ENCODE results near the gene DPH3. TPM values are rescaled to one million over a fixed set of nuclear protein-coding genes. Genes with fewer than 3 reads are reported as not detected.
A peak's percentile ranks its signal among the peaks of the same experiment; 100 is the strongest.
"Not testable (repeated sequence)": the region's sequence is repeated elsewhere in the genome, so short reads cannot be mapped to it uniquely, and the experiment has no call there.

DPH3 gene
- total RNA-seq, 2 experiments from 2014 or later, result 7.3 to 19.0 TPM

DNA sequence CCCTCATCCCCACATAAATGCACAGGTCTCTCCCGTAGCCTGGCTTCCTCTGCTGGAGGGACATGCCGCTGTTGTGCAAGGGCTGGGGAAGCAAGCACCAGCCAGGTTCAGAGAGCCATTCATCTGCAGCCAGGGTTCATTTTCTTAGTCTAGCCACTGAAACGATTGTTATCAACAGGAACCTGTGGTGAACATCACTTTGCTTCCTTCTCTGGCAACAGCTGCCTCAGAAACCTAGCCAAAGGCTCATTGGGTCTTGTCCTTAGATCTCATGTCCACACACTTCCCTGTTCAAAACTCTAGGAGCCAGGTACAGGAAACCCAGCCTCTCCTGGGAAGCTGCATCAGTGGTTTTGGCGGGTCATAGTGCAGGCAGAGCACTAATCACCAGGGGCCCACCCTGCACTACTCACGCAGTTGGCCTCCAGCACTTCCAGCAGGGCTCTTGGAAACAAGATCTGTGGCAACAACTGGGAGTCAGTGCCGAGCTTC is 47.3 kb upstream of the DPH3 start:
- no peak overlapping the region for H3K27ac ChIP-seq (ENCODE audit: low read depth, low read length, poor library complexity, severe bottlenecking)
- H3K4me3 ChIP-seq (ENCODE audit: low read depth, low read length, poor library complexity, severe bottlenecking), result no peak overlapping the region
- peak; percentile 28 for DNase-seq (ENCODE audit: low spot score)
- H3K36me3 ChIP-seq (ENCODE audit: insufficient read depth, low read length), result peaks cover 88% of the 10 kb centered on the region
- H3K4me1 ChIP-seq (ENCODE audit: insufficient read depth, low read length, poor library complexity, severe bottlenecking), result peaks cover 5% of the 10 kb centered on the region
- POLR2A ChIA-PET, result no interaction called here
- no peak overlapping the region for H2AFZ ChIP-seq (ENCODE audit: low read length)
- H3K4me2 ChIP-seq (ENCODE audit: low read length), result no peak overlapping the region
- BruUV-seq (replicated peaks), result no TSS peak
- intact Hi-C loops (cut with micrococcal nuclease; ENCODE audit: unreplicated experiment), result no loop called here
- no peaks in the 10 kb centered on the region for H3K9me3 ChIP-seq (ENCODE audit: low read length)
- H3K9me2 ChIP-seq (ENCODE audit: insufficient read depth, low read length), result no peaks in the 10 kb centered on the region
- no peaks in the 10 kb centered on the region for H4K20me1 ChIP-seq (ENCODE audit: insufficient read depth, low read length)
- H3K79me2 ChIP-seq (ENCODE audit: insufficient read depth, low read depth, low read length), result no peaks in the 10 kb centered on the region
- CTCF ChIA-PET (ENCODE audit: unreplicated experiment), result no interaction called here
- TF ChIP-seq, protein P1, sequence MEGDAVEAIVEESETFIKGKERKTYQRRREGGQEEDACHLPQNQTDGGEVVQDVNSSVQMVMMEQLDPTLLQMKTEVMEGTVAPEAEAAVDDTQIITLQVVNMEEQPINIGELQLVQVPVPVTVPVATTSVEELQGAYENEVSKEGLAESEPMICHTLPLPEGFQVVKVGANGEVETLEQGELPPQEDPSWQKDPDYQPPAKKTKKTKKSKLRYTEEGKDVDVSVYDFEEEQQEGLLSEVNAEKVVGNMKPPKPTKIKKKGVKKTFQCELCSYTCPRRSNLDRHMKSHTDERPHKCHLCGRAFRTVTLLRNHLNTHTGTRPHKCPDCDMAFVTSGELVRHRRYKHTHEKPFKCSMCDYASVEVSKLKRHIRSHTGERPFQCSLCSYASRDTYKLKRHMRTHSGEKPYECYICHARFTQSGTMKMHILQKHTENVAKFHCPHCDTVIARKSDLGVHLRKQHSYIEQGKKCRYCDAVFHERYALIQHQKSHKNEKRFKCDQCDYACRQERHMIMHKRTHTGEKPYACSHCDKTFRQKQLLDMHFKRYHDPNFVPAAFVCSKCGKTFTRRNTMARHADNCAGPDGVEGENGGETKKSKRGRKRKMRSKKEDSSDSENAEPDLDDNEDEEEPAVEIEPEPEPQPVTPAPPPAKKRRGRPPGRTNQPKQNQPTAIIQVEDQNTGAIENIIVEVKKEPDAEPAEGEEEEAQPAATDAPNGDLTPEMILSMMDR (conservative IDR thresholded peaks at IDR 0.05; ENCODE audit: low read length), result no peak

DNA sequence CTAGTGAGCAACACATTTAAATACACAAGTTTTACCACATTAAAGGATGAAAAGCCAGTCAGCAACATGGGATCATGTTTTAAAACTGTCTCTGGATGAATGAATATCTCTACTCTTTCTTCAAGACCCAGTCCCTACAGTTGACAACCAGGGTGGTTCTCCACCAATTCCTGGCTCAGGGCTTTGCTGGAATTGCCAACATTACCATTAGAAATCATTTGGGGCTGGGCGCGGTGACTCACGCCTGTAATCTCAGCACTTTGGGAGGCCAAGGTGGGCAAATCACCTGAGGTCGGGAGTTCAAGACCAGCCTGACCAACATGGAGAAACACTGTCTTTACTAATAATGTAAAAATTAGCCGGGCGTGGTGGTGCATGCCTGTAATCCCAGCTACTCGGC is 45.7 kb upstream of the DPH3 start:
- H3K9me3 ChIP-seq (ENCODE audit: low read length); DNase-seq (ENCODE audit: low spot score); H3K4me3 ChIP-seq (ENCODE audit: low read depth, low read length, poor library complexity, severe bottlenecking); H3K79me2 ChIP-seq (ENCODE audit: insufficient read depth, low read depth, low read length); H4K20me1 ChIP-seq (ENCODE audit: insufficient read depth, low read length); H3K4me2 ChIP-seq (ENCODE audit: low read length); BruUV-seq (replicated peaks); CTCF ChIA-PET (ENCODE audit: unreplicated experiment); H3K9me2 ChIP-seq (ENCODE audit: insufficient read depth, low read length); H2AFZ ChIP-seq (ENCODE audit: low read length); H3K27ac ChIP-seq (ENCODE audit: low read depth, low read length, poor library complexity, severe bottlenecking); intact Hi-C loops (cut with micrococcal nuclease; ENCODE audit: unreplicated experiment); H3K4me1 ChIP-seq (ENCODE audit: insufficient read depth, low read length, poor library complexity, severe bottlenecking): not testable (repeated sequence)
- H3K36me3 ChIP-seq (ENCODE audit: insufficient read depth, low read length), result peaks cover 88% of the 10 kb centered on the region
- POLR2A ChIA-PET, result interaction anchor here (0.6 kb wide), 1 partner anchor 560 kb away, joined by 4 read pairs; no protein-coding TSS in a partner anchor

DNA sequence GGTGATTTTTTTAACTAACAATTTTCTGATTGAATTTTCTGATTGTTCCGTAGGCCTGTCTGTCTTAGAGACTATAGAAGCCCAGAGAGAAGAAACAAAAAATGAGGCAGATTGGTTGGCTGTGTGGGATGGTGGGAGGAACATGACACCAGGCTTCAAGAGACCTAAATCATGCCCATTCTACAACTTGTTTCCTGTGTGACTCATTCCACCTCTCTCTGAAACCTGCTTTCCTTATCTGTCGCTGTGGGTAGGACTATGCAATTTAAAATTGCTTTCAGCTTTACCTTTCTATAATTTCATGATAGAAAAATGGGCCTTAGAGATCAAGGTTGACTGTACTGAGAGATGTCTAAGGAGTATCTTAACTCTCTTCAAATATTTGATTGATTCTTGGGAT is 44.8 kb upstream of the DPH3 start:
- TF ChIP-seq EZH2phosphoT487 (IDR thresholded peaks at IDR 0.05; ENCODE audit: borderline replicate concordance, low read depth, low read length), result no peak
- TF ChIP-seq, protein P1 (conservative IDR thresholded peaks at IDR 0.05; ENCODE audit: low read length), result no peak
- intact Hi-C loops (cut with micrococcal nuclease; ENCODE audit: unreplicated experiment), result no loop called here
- Histone ChIP-seq H3K4me1 (ENCODE audit: insufficient read depth, low read length, poor library complexity, severe bottlenecking) (peaks cover 5% of the 10 kb centered on the region), H3K27ac (ENCODE audit: low read depth, low read length, poor library complexity, severe bottlenecking) (no peak overlapping the region), H3K9me3 (ENCODE audit: low read length) (no peaks in the 10 kb centered on the region), H2AFZ (ENCODE audit: low read length) (no peak overlapping the region), H4K20me1 (ENCODE audit: insufficient read depth, low read length) (no peaks in the 10 kb centered on the region), H3K79me2 (ENCODE audit: insufficient read depth, low read depth, low read length) (no peaks in the 10 kb centered on the region), H3K36me3 (ENCODE audit: insufficient read depth, low read length) (peaks cover 89% of the 10 kb centered on the region), H3K4me3 (ENCODE audit: low read depth, low read length, poor library complexity, severe bottlenecking) (no peak overlapping the region), H3K4me2 (ENCODE audit: low read length) (no peak overlapping the region), H3K9me2 (ENCODE audit: insufficient read depth, low read length) (no peaks in the 10 kb centered on the region)
- no TSS peak for BruUV-seq (replicated peaks)
- ChIA-PET CTCF (ENCODE audit: unreplicated experiment) (no interaction called here), POLR2A (interaction anchor here (0.6 kb wide), 1 partner anchor 270 kb away, joined by 3 read pairs; no protein-coding TSS in a partner anchor)
- DNase-seq (ENCODE audit: low spot score), result no peak

All from OCI-LY7 (cell line).